H1 (cell line): ENCODE results near the gene ZNF654.

Experiments used
- BRCA1 ChIP-seq: IDR thresholded peaks from 2 replicates; pipeline ENCODE4 v1.6.1; 2012; ENCODE audit warnings: low read depth, low read length, improper control_type of control experiment
- CHD2 ChIP-seq: IDR thresholded peaks from 2 replicates; pipeline ENCODE4 v1.6.1; 2012; ENCODE audit warnings: low read length, improper control_type of control experiment
- CHD7 ChIP-seq: fragments of 300-600 bp; sonication (generic); IDR thresholded peaks from 2 replicates; pipeline ENCODE4 v1.7.1; 2012; ENCODE audit warnings: low read length, moderate library complexity, mild to moderate bottlenecking, inconsistent platforms; ENCODE audit not compliant: insufficient replicate concordance
- CREB1 ChIP-seq: IDR thresholded peaks from 2 replicates; pipeline ENCODE4 v1.6.1; 2012; ENCODE audit warnings: inconsistent platforms
- CTCF ChIP-seq, 3 experiments: IDR thresholded peaks; 1 replicate in 2 of 3; 2 replicates in 1 of 3; pipeline versions ENCODE4 v1.5.1 to v1.6.1; 2011; ENCODE audit warnings: low read length in 3 of 3, mild to moderate bottlenecking in 3 of 3, inconsistent platforms in 2 of 3, low read depth in 1 of 3, moderate library complexity in 1 of 3; ENCODE audit not compliant: insufficient read depth in 1 of 3; ENCODE audit errors: control extremely low read depth in 1 of 3
- EGR1 ChIP-seq: IDR thresholded peaks from 2 replicates; pipeline ENCODE4 v1.6.1; 2011; ENCODE audit warnings: low read depth, low read length, borderline replicate concordance
- EP300 ChIP-seq, 2 experiments: IDR thresholded peaks; 1 replicate in 1 of 2; 2 replicates in 1 of 2; pipeline ENCODE4 v1.6.1; 2011 to 2012; ENCODE audit warnings: low read depth in 2 of 2, low read length in 2 of 2, mild to moderate bottlenecking in 2 of 2, borderline replicate concordance in 1 of 2, inconsistent platforms in 1 of 2, moderate library complexity in 1 of 2
- EZH2 ChIP-seq: fragments of 200-600 bp; sonication (generic); IDR thresholded peaks from 2 replicates; pipeline ENCODE4 v1.7.1; 2012; ENCODE audit warnings: low read depth, mild to moderate bottlenecking, moderate library complexity, low read length, inconsistent platforms; ENCODE audit not compliant: severe bottlenecking
- JUND ChIP-seq: IDR thresholded peaks from 2 replicates; pipeline ENCODE4 v1.6.1; 2011; ENCODE audit warnings: mild to moderate bottlenecking, improper control_type of control experiment, low read length
- POLR2A ChIP-seq, 2 experiments: IDR thresholded peaks; 1 replicate in 1 of 2; 2 replicates in 1 of 2; pipeline ENCODE4 v1.6.1; 2011; ENCODE audit warnings: low read depth in 2 of 2, low read length in 2 of 2, mild to moderate bottlenecking in 2 of 2; ENCODE audit errors: control extremely low read depth in 1 of 2
- POLR2AphosphoS5 ChIP-seq: IDR thresholded peaks from 2 replicates; pipeline ENCODE4 v1.6.1; 2011; ENCODE audit warnings: low read depth, low read length
- SAP30 ChIP-seq: fragments of 300-600 bp; sonication (generic); IDR thresholded peaks from 2 replicates; pipeline ENCODE4 v1.7.1; 2012; ENCODE audit warnings: low read length, moderate library complexity, mild to moderate bottlenecking, inconsistent platforms; ENCODE audit not compliant: insufficient read depth, insufficient replicate concordance
- TBP ChIP-seq: IDR thresholded peaks from 2 replicates; pipeline ENCODE4 v1.6.1; 2011; ENCODE audit warnings: low read depth, low read length, improper control_type of control experiment

GRCh38 chr3:88150806-88151205 is 91.8 kb downstream of the ZNF654 start:
- TF ChIP-seq JUND (no peak), EP300 (IDR thresholded peaks at IDR 0.05; ENCODE audit: borderline replicate concordance in 1 of 2, low read depth in 2 of 2, low read length in 2 of 2) (no peak), CTCF (IDR thresholded peaks at IDR 0.05; ENCODE audit: control extremely low read depth in 1 of 3, insufficient read depth in 1 of 3, low read depth in 1 of 3, low read length in 3 of 3) (no peak), POLR2A (IDR thresholded peaks at IDR 0.05; ENCODE audit: control extremely low read depth in 1 of 2, low read depth in 2 of 2, low read length in 2 of 2) (no peak), POLR2AphosphoS5 (no peak), CHD2 (no peak), TBP (no peak), EZH2 (no peak), EGR1 (no peak), CHD7 (no peak), CREB1 (no peak), SAP30 (no peak), BRCA1 (no peak)
